IPS-NIHi7 (cell line): ENCODE data around the gene CCNYL1.
"Not testable (repeated sequence)": the region's sequence is repeated elsewhere in the genome, so short reads cannot be mapped to it uniquely, and the experiment has no call there.

Experiments used
- DNase-seq: peaks from one replicate; pipeline ENCODE4 v3.0.0; 2012; ENCODE audit warnings: mixed read lengths; ENCODE audit errors: extremely low spot score

The CCNYL1 gene

GRCh38 chr2:207734636-207735512 lies 23.4 kb downstream of the CCNYL1 start:
- DNase-seq: no peak

- DNase-seq: not testable (repeated sequence)
These were observed 24.0 kb downstream of the CCNYL1 start for GRCh38 chr2:207735513-207735859.

- DNase-seq: no peak
These were observed 32.1 kb downstream of the CCNYL1 start for GRCh38 chr2:207743514-207743913.

GRCh38 chr2:207744050-207744449 lies 32.6 kb downstream of the CCNYL1 start:
- DNase-seq: no peak

- no peak for DNase-seq
These were observed 33.0 kb downstream of the CCNYL1 start for GRCh38 chr2:207744451-207744850.

GRCh38 chr2:207746131-207746530 lies 34.7 kb downstream of the CCNYL1 start:
- peak; percentile 74 for DNase-seq

- no peak for DNase-seq
These were observed 36.5 kb downstream of the CCNYL1 start for GRCh38 chr2:207747653-207748560.

GRCh38 chr2:207748993-207749392 lies 37.6 kb downstream of the CCNYL1 start:
- DNase-seq: no peak

GRCh38 chr2:207749873-207750272 lies 38.4 kb downstream of the CCNYL1 start:
- no peak for DNase-seq

- DNase-seq: no peak
These were observed 38.9 kb downstream of the CCNYL1 start for GRCh38 chr2:207750345-207750744.

- no peak for DNase-seq
These were observed 39.4 kb downstream of the CCNYL1 start for GRCh38 chr2:207750876-207751275.

GRCh38 chr2:207753688-207754087 lies 42.2 kb downstream of the CCNYL1 start:
- not testable (repeated sequence) for DNase-seq

GRCh38 chr2:207754498-207755383 lies 43.3 kb downstream of the CCNYL1 start:
- no peak for DNase-seq

GRCh38 chr2:207758025-207758424 lies 46.6 kb downstream of the CCNYL1 start:
- no peak for DNase-seq

- no peak for DNase-seq
These were observed 48.5 kb downstream of the CCNYL1 start for GRCh38 chr2:207759890-207760289.

- no peak for DNase-seq
These were observed 49.0 kb downstream of the CCNYL1 start for GRCh38 chr2:207760453-207760852.

- not testable (repeated sequence) for DNase-seq
These were observed 50.0 kb downstream of the CCNYL1 start for GRCh38 chr2:207761426-207761825.

- DNase-seq: no peak
These were observed 50.7 kb downstream of the CCNYL1 start for GRCh38 chr2:207762146-207762545.

GRCh38 chr2:207763303-207763917 lies 52.0 kb downstream of the CCNYL1 start:
- no peak for DNase-seq

- DNase-seq: no peak
These were observed 52.7 kb downstream of the CCNYL1 start for GRCh38 chr2:207764096-207764630.

- DNase-seq: peak; percentile 70
These were observed 54.1 kb downstream of the CCNYL1 start for GRCh38 chr2:207765547-207765946.
